Astrocyte (in vitro differentiated cells and primary cell): Measurements from ENCODE around the gene FGGY. TPM values are rescaled to one million over a fixed set of nuclear protein-coding genes. Genes with fewer than 3 reads are reported as not detected.

Experiments
- DNase-seq: peaks from one replicate; pipeline ENCODE4 v3.0.0-alpha.2; 2010; ENCODE audit warnings: low read depth
- FAIRE-seq: peaks from 2 replicates; lab custom pipeline; 2011; peaks lifted over from hg19 to GRCh38; lab: Jason Lieb, UNC
- H2AFZ ChIP-seq: 2 replicates; pipeline ENCODE4 v1.6.0; 2012; ENCODE audit warnings: low read depth, low read length, inconsistent platforms
- H3K27ac ChIP-seq: 2 replicates; pipeline ENCODE4 v1.5.1; 2011; ENCODE audit warnings: low read depth, low read length, inconsistent platforms
- H3K27me3 ChIP-seq: 2 replicates; pipeline ENCODE4 v1.6.0; 2011; ENCODE audit warnings: low read length, inconsistent platforms; ENCODE audit not compliant: insufficient read depth
- H3K36me3 ChIP-seq: 2 replicates; pipeline ENCODE4 v1.5.1; 2011; ENCODE audit warnings: low read length, inconsistent platforms; ENCODE audit not compliant: insufficient read depth
- H3K4me1 ChIP-seq: 2 replicates; pipeline ENCODE4 v1.5.1; 2011; ENCODE audit warnings: low read length, inconsistent platforms; ENCODE audit not compliant: insufficient read depth
- H3K4me2 ChIP-seq: 2 replicates; pipeline ENCODE4 v1.6.0; 2012; ENCODE audit warnings: low read length, inconsistent platforms
- H3K4me3 ChIP-seq: 2 replicates; pipeline ENCODE4 v1.5.1; 2011; ENCODE audit warnings: low read depth, mild to moderate bottlenecking, low read length, inconsistent platforms; ENCODE audit not compliant: insufficient read depth
- H3K79me2 ChIP-seq: 2 replicates; pipeline ENCODE4 v1.6.0; 2012; ENCODE audit warnings: mild to moderate bottlenecking, low read length, inconsistent platforms; ENCODE audit not compliant: insufficient read depth
- H3K9ac ChIP-seq: 2 replicates; pipeline ENCODE4 v1.6.0; 2012; ENCODE audit warnings: mild to moderate bottlenecking, low read length, inconsistent platforms
- H3K9me3 ChIP-seq: 2 replicates; pipeline ENCODE4 v1.5.1; 2012; ENCODE audit warnings: low read depth, mild to moderate bottlenecking, low read length, inconsistent platforms; ENCODE audit not compliant: insufficient read depth
- H4K20me1 ChIP-seq: 2 replicates; pipeline ENCODE4 v1.6.0; 2012; ENCODE audit warnings: low read length, inconsistent platforms; ENCODE audit not compliant: insufficient read depth
- H3K27ac Mint-ChIP-seq: one replicate; pipeline ENCODE4 v1.8.0; 2021; ENCODE audit warnings: mild to moderate bottlenecking, mixed read lengths; ENCODE audit not compliant: unreplicated experiment
- H3K27me3 Mint-ChIP-seq: one replicate; pipeline ENCODE4 v1.8.0; 2021; ENCODE audit warnings: low read depth, mixed read lengths; ENCODE audit not compliant: unreplicated experiment
- H3K36me3 Mint-ChIP-seq: one replicate; pipeline ENCODE4 v1.8.0; 2021; ENCODE audit warnings: low read depth, mixed read lengths; ENCODE audit not compliant: unreplicated experiment
- H3K4me1 Mint-ChIP-seq: one replicate; pipeline ENCODE4 v1.8.0; 2021; ENCODE audit warnings: low read depth, mixed read lengths; ENCODE audit not compliant: unreplicated experiment
- H3K4me3 Mint-ChIP-seq: one replicate; pipeline ENCODE4 v1.8.0; 2021; ENCODE audit warnings: mild to moderate bottlenecking, moderate library complexity, mixed read lengths; ENCODE audit not compliant: unreplicated experiment
- H3K9me3 Mint-ChIP-seq: one replicate; pipeline ENCODE4 v1.8.0; 2021; ENCODE audit warnings: mild to moderate bottlenecking, mixed read lengths; ENCODE audit not compliant: unreplicated experiment
- EZH2 ChIP-seq: IDR thresholded peaks from 2 replicates; pipeline ENCODE4 v1.6.1; 2012; ENCODE audit warnings: mild to moderate bottlenecking, low read length, inconsistent platforms; ENCODE audit not compliant: insufficient read depth
- total RNA-seq: library from RNA; stranded (reverse); gene quantifications from 2 replicates; pipeline ENCODE4 v1.2.1, GENCODE V29; 2021
- TF ChIP-seq, protein P1 (sequence below): IDR thresholded peaks from 2 replicates; pipeline ENCODE4 v1.5.1; 2011; ENCODE audit warnings: low read depth, mild to moderate bottlenecking, inconsistent platforms, low read length, moderate library complexity; ENCODE audit not compliant: insufficient read depth

The FGGY gene
- total RNA-seq, 1 donor from 2014 or later: 6.8 TPM

DNA sequence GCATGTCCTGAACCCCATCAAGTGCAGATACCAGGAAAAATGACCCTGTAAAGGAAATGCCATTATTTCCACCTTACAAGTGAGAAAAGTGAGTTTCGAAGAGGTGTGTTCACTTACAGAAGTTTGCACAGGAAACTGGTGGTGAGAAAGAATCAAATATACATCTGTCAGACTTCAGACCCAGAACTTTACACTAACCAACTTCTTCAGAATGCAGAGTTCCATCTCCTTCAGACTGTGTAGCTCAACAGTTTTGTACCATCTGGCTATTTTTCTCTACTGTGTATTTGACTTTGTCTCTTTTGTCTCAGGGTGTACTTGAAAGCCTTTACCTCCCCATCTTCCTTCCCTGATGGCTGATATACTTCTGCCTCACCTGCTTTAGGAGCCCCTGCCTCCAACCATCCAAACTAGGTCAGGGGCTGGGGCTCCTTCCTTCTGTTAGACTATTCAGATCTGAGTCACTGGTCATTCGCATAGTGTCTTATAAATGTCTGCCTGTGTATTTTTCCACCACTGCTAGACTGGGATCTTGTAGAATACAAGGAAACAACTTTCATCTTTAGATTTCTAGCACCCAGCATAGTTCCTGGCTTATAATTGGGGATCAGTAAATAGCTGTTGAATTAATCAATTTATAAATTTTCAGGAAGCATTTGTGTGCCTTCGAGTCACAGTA lies 247.9 kb downstream of the FGGY start:
- Histone ChIP-seq H3K4me2 (no peak overlapping the region), H2AFZ (no peak overlapping the region), H4K20me1 (no peaks in the 10 kb centered on the region), H3K4me3 (no peak overlapping the region), H3K9ac (no peak overlapping the region), H3K79me2 (no peaks in the 10 kb centered on the region), H3K9me3 (no peaks in the 10 kb centered on the region), H3K27me3 (no peaks in the 10 kb centered on the region), H3K4me1 (no peaks in the 10 kb centered on the region), H3K27ac (no peak overlapping the region), H3K36me3 (no peaks in the 10 kb centered on the region)
- H3K27me3 Mint-ChIP-seq: no peaks in the 10 kb centered on the region
- peaks cover 10% of the 10 kb centered on the region for H3K4me1 Mint-ChIP-seq
- peaks cover 2% of the 10 kb centered on the region for H3K36me3 Mint-ChIP-seq
- H3K9me3 Mint-ChIP-seq: no peaks in the 10 kb centered on the region
- TF ChIP-seq, protein P1, sequence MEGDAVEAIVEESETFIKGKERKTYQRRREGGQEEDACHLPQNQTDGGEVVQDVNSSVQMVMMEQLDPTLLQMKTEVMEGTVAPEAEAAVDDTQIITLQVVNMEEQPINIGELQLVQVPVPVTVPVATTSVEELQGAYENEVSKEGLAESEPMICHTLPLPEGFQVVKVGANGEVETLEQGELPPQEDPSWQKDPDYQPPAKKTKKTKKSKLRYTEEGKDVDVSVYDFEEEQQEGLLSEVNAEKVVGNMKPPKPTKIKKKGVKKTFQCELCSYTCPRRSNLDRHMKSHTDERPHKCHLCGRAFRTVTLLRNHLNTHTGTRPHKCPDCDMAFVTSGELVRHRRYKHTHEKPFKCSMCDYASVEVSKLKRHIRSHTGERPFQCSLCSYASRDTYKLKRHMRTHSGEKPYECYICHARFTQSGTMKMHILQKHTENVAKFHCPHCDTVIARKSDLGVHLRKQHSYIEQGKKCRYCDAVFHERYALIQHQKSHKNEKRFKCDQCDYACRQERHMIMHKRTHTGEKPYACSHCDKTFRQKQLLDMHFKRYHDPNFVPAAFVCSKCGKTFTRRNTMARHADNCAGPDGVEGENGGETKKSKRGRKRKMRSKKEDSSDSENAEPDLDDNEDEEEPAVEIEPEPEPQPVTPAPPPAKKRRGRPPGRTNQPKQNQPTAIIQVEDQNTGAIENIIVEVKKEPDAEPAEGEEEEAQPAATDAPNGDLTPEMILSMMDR: no peak
- TF ChIP-seq EZH2: no peak
- DNase-seq (no peak), FAIRE-seq (no peak)
- peak overlapping the region; percentile 15 for H3K27ac Mint-ChIP-seq
- H3K4me3 Mint-ChIP-seq: no peak overlapping the region

DNA sequence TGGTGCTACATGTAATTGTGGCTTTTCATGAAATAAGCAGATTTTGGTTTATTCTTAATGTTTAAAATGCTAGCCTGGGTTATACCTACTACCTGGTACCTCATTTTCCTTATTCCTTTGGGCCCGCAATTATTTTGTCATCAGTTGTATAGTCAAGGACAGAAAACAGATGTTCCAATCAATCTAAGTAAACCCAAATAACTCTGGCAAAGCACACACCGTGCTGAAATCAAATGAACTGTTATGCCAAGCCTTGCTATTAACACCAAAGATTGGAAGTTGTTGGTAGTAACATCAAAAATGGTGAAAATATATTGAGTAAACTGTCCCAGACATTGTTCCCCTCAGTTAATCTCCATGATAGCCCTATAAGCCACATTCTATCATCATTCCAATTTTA lies 248.9 kb downstream of the FGGY start:
- no peak overlapping the region for H3K4me3 ChIP-seq
- H4K20me1 ChIP-seq: no peaks in the 10 kb centered on the region
- Mint-ChIP-seq H3K36me3 (peaks cover 2% of the 10 kb centered on the region), H3K27ac (no peak overlapping the region), H3K9me3 (peaks cover 1% of the 10 kb centered on the region), H3K27me3 (no peaks in the 10 kb centered on the region), H3K4me1 (peaks cover 10% of the 10 kb centered on the region), H3K4me3 (no peak overlapping the region)
- H2AFZ ChIP-seq: no peak overlapping the region
- H3K9ac ChIP-seq: no peak overlapping the region
- no peaks in the 10 kb centered on the region for H3K4me1 ChIP-seq
- TF ChIP-seq EZH2: no peak
- TF ChIP-seq, protein P1: no peak
- H3K9me3 ChIP-seq: no peaks in the 10 kb centered on the region
- H3K79me2 ChIP-seq: no peaks in the 10 kb centered on the region
- H3K27ac ChIP-seq: no peak overlapping the region
- H3K4me2 ChIP-seq: no peak overlapping the region
- DNase-seq (no peak), FAIRE-seq (no peak)
- H3K27me3 ChIP-seq: no peaks in the 10 kb centered on the region
- no peaks in the 10 kb centered on the region for H3K36me3 ChIP-seq

DNA sequence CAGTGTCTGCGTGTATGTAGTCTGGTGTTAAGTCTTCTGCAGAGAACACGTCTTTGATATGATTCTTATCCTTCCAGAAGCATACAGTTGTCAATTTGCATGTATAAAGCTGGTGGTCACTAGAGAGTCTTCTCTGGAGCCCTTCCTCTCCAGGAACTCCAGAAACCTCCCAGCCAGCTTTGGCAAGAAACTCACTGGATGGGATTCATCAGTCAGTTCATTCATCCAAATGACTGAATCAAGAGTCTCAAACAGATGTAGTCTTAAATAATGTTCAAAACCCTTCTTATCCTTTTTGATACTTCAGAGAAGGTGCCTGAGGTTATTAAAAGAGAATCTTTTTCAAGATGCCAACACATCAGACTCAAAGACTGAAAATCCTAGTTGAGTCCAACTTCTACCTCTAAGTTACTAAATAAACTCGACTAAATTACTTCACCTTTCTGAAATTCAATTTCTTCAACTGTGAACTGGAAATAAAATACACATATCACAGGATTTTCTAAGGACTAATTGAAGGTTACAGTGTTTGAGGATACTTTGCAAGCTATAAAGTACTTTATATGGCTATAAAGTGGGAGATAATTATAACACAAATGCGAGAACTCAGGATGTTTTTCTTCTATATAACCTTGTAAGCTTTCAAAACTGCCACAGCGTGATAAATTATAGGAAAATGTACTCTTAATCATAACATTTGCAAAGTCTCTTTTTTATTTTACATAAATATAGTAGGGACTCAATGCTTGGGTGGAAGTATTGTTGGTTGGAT lies 252.4 kb downstream of the FGGY start:
- Mint-ChIP-seq H3K27me3 (no peaks in the 10 kb centered on the region), H3K36me3 (peaks cover 3% of the 10 kb centered on the region), H3K4me1 (peaks cover 18% of the 10 kb centered on the region), H3K27ac (no peak overlapping the region), H3K4me3 (no peak overlapping the region), H3K9me3 (peaks cover 6% of the 10 kb centered on the region)
- Histone ChIP-seq H3K4me2 (no peak overlapping the region), H3K4me1 (peaks cover 8% of the 10 kb centered on the region), H3K9me3 (no peaks in the 10 kb centered on the region), H3K9ac (no peak overlapping the region), H2AFZ (no peak overlapping the region), H3K79me2 (no peaks in the 10 kb centered on the region), H3K27me3 (no peaks in the 10 kb centered on the region), H3K4me3 (no peak overlapping the region), H4K20me1 (no peaks in the 10 kb centered on the region), H3K36me3 (no peaks in the 10 kb centered on the region), H3K27ac (no peak overlapping the region)
- DNase-seq: no peak
- FAIRE-seq: no peak
- TF ChIP-seq EZH2: no peak
- TF ChIP-seq, protein P1: no peak
